IMR-90 (cell line): ENCODE data around the gene DNAJC25. TPM values are rescaled to one million over a fixed set of nuclear protein-coding genes. Genes with fewer than 3 reads are reported as not detected.

Source experiments
- ATAC-seq: fragments of 200-7000 bp; cut with Tn5 transposase; 2 replicates; pipeline ENCODE4 v1.9.1; 2020; ENCODE audit warnings: low read depth, mild to moderate bottlenecking, moderate library complexity
- BruUV-seq: library from RNA; stranded (reverse); fragments of 400-500 nt; replicated peaks from 2 replicates; lab custom pipeline; 2021; lab: Mats Ljungman, UMichigan
- CTCF ChIA-PET: fragments of 300-600 bp; formaldehyde crosslinking; extraction: SDS; loops from one replicate; lab custom pipeline; 2021; ENCODE audit warnings: antibody characterized with exemption; lab: Yijun Ruan, JAX
- POLR2A ChIA-PET: fragments of 300-600 bp; sonication (Branson Sonifier 250); formaldehyde crosslinking; loops from one replicate; lab custom pipeline; 2022; ENCODE audit warnings: antibody characterized with exemption; ENCODE audit not compliant: unreplicated experiment; lab: Charles Lee
- DNase-seq: peaks from one replicate; pipeline ENCODE4 v3.0.0; 2013
- H2AFZ ChIP-seq: replicated peaks from 2 replicates; pipeline ENCODE3; 2013; ENCODE audit warnings: low read length, mild to moderate bottlenecking; ENCODE audit not compliant: poor library complexity
- H2AK5ac ChIP-seq: 2 replicates; pipeline ENCODE4 v1.6.1; 2013; ENCODE audit warnings: low read depth, low read length, inconsistent platforms
- H2AK9ac ChIP-seq: replicated peaks from 2 replicates; pipeline ENCODE3; 2013; ENCODE audit warnings: mild to moderate bottlenecking, low read depth, low read length, moderate library complexity; ENCODE audit not compliant: poor library complexity
- H2BK120ac ChIP-seq: 2 replicates; pipeline ENCODE4 v1.6.1; 2013; ENCODE audit warnings: low read depth, low read length, inconsistent platforms
- H2BK15ac ChIP-seq: 3 replicates; pipeline ENCODE4 v1.6.1; 2013; ENCODE audit warnings: low read depth, low read length, inconsistent platforms
- H2BK20ac ChIP-seq: 2 replicates; pipeline ENCODE4 v1.6.1; 2013; ENCODE audit warnings: low read depth, mild to moderate bottlenecking, inconsistent platforms, low read length, moderate library complexity
- H2BK5ac ChIP-seq: 2 replicates; pipeline ENCODE4 v1.6.1; 2013; ENCODE audit warnings: mild to moderate bottlenecking, low read depth, low read length, inconsistent platforms; ENCODE audit not compliant: poor library complexity, severe bottlenecking
- H3K14ac ChIP-seq: replicated peaks from 2 replicates; pipeline ENCODE4 v1.6.1; 2013; ENCODE audit warnings: low read depth, low read length, inconsistent platforms
- H3K18ac ChIP-seq: 2 replicates; pipeline ENCODE4 v1.6.1; 2013; ENCODE audit warnings: low read depth, low read length, control low read depth
- H3K23ac ChIP-seq: 2 replicates; pipeline ENCODE4 v1.6.1; 2013; ENCODE audit warnings: low read depth, low read length, inconsistent platforms
- H3K27ac ChIP-seq: 2 replicates; pipeline ENCODE4 v1.5.1; 2013; ENCODE audit warnings: mild to moderate bottlenecking, control low read depth, low read length; ENCODE audit not compliant: insufficient read depth
- H3K27me3 ChIP-seq: 2 replicates; pipeline ENCODE4 v1.6.1; 2013; ENCODE audit warnings: low read length; ENCODE audit not compliant: control insufficient read depth, insufficient read depth
- H3K36me3 ChIP-seq: 2 replicates; pipeline ENCODE4 v1.6.1; 2013; ENCODE audit warnings: low read length, mixed read lengths; ENCODE audit not compliant: control insufficient read depth, insufficient read depth
- H3K4ac ChIP-seq: 2 replicates; pipeline ENCODE4 v1.6.1; 2013; ENCODE audit warnings: low read depth, low read length, inconsistent platforms
- H3K4me1 ChIP-seq: 2 replicates; pipeline ENCODE4 v1.6.1; 2013; ENCODE audit warnings: low read length, mixed read lengths; ENCODE audit not compliant: control insufficient read depth, insufficient read depth
- H3K4me2 ChIP-seq: 2 replicates; pipeline ENCODE4 v1.6.1; 2013; ENCODE audit warnings: low read depth, mild to moderate bottlenecking, control low read depth, low read length, moderate library complexity
- H3K4me3 ChIP-seq: 2 replicates; pipeline ENCODE4 v1.5.1; 2013; ENCODE audit warnings: low read depth, mild to moderate bottlenecking, control low read depth, low read length, moderate library complexity; ENCODE audit not compliant: insufficient read depth
- H3K56ac ChIP-seq: 2 replicates; pipeline ENCODE4 v1.6.1; 2013; ENCODE audit warnings: low read length, inconsistent platforms; ENCODE audit not compliant: insufficient read depth; ENCODE audit errors: extremely low read depth
- H3K79me1 ChIP-seq, 2 experiments: 2 replicates each; pipeline ENCODE4 v1.6.1; 2013; ENCODE audit warnings: low read length in 2 of 2, inconsistent platforms in 1 of 2, low read depth in 1 of 2
- H3K9ac ChIP-seq: 2 replicates; pipeline ENCODE4 v1.6.1; 2013; ENCODE audit warnings: low read depth, low read length, control low read depth
- H3K9me1 ChIP-seq: 2 replicates; pipeline ENCODE4 v1.6.1; 2013; ENCODE audit warnings: low read length, inconsistent platforms; ENCODE audit not compliant: insufficient read depth
- H3K9me3 ChIP-seq: 2 replicates; pipeline ENCODE4 v1.6.1; 2013; ENCODE audit warnings: low read length; ENCODE audit not compliant: control insufficient read depth, insufficient read depth
- H4K20me1 ChIP-seq: 2 replicates; pipeline ENCODE4 v1.6.1; 2013; ENCODE audit warnings: low read length, inconsistent platforms; ENCODE audit not compliant: insufficient read depth
- H4K5ac ChIP-seq: 2 replicates; pipeline ENCODE4 v1.6.1; 2013; ENCODE audit warnings: mild to moderate bottlenecking, low read depth, low read length, control low read depth
- H4K8ac ChIP-seq, 2 experiments: 2 replicates each; pipeline ENCODE4 v1.6.1; 2013; ENCODE audit warnings: low read depth in 2 of 2, low read length in 2 of 2, control low read depth in 1 of 2, inconsistent platforms in 1 of 2
- H4K91ac ChIP-seq: 2 replicates; pipeline ENCODE4 v1.6.1; 2013; ENCODE audit warnings: low read depth, low read length, inconsistent platforms; ENCODE audit not compliant: insufficient read depth
- BHLHE40 ChIP-seq: fragments of 150-350 bp; IDR thresholded peaks from 2 replicates; pipeline ENCODE4 v1.6.1; 2016; ENCODE audit warnings: mild to moderate bottlenecking, low read depth, low read length
- CEBPB ChIP-seq: IDR thresholded peaks from 2 replicates; pipeline ENCODE4 v1.6.1; 2012; ENCODE audit warnings: low read depth, low read length, improper control_type of control experiment
- CHD1 ChIP-seq: IDR thresholded peaks from 2 replicates; pipeline ENCODE4 v1.6.1; 2012; ENCODE audit warnings: low read depth, low read length, improper control_type of control experiment
- CTCF ChIP-seq: conservative IDR thresholded peaks from 2 replicates; pipeline ENCODE4 v1.5.1; 2012; ENCODE audit warnings: mild to moderate bottlenecking, low read depth, low read length, improper control_type of control experiment
- ELK1 ChIP-seq: fragments of 150-350 bp; IDR thresholded peaks from 2 replicates; pipeline ENCODE4 v1.6.1; 2016; ENCODE audit warnings: low read depth, mild to moderate bottlenecking, low read length, moderate library complexity, borderline replicate concordance
- FOS ChIP-seq: fragments of 150-350 bp; IDR thresholded peaks from 2 replicates; pipeline ENCODE4 v1.6.1; 2016; ENCODE audit warnings: low read depth, low read length
- MAFK ChIP-seq: IDR thresholded peaks from 2 replicates; pipeline ENCODE4 v1.6.1; 2012; ENCODE audit warnings: low read depth, low read length, improper control_type of control experiment
- NFE2L2 ChIP-seq: fragments of 150-350 bp; IDR thresholded peaks from 2 replicates; pipeline ENCODE4 v1.6.1; 2016; ENCODE audit warnings: low read depth, mild to moderate bottlenecking, low read length
- POLR2A ChIP-seq: IDR thresholded peaks from 2 replicates; pipeline ENCODE4 v1.6.1; 2012; ENCODE audit warnings: mild to moderate bottlenecking, low read depth, low read length
- RAD21 ChIP-seq: IDR thresholded peaks from 2 replicates; pipeline ENCODE4 v1.6.1; 2012; ENCODE audit warnings: low read length, improper control_type of control experiment
- RCOR1 ChIP-seq: IDR thresholded peaks from 2 replicates; pipeline ENCODE4 v1.6.1; 2012; ENCODE audit warnings: mild to moderate bottlenecking, low read length, improper control_type of control experiment; ENCODE audit not compliant: insufficient replicate concordance
- RFX5 ChIP-seq: IDR thresholded peaks from 2 replicates; pipeline ENCODE4 v1.8.0; 2012; ENCODE audit warnings: low read depth, mild to moderate bottlenecking, low read length, moderate library complexity
- SMC3 ChIP-seq: fragments of 150-350 bp; IDR thresholded peaks from 2 replicates; pipeline ENCODE4 v1.6.1; 2016; ENCODE audit warnings: low read depth, mild to moderate bottlenecking, antibody characterized with exemption, low read length, moderate library complexity
- USF2 ChIP-seq: fragments of 150-350 bp; IDR thresholded peaks from 2 replicates; pipeline ENCODE4 v1.6.1; 2017; ENCODE audit warnings: mild to moderate bottlenecking, antibody characterized with exemption, low read length, low read depth
- WGBS, 2 experiments: methylation state at CpG; one replicate each; pipeline versions ENCODE4 v1.1.5 to v1.1.7; 2013; ENCODE audit warnings: missing lambda C conversion rate in 2 of 2; ENCODE audit not compliant: insufficient read length in 1 of 2; ENCODE audit errors: extremely low coverage in 2 of 2; 5-methylcytosine and 5-hydroxymethylcytosine counted together
- dilution Hi-C: fragments of 300-500 bp; cut with HindIII; formaldehyde crosslinking; loops from one replicate; pipeline ENCODE4 v1.14.3; 2018; ENCODE audit warnings: low sequenced_read_pairs; ENCODE audit not compliant: unreplicated experiment
- in situ Hi-C: fragments of 300-500 bp; cut with MboI; formaldehyde crosslinking; loops from 3 replicates; pipeline ENCODE4 v1.14.3; 2019; ENCODE audit warnings: low sequenced_read_pairs, inconsistent platforms, mixed read lengths
- intact Hi-C: fragments of 100-400 bp; cut with micrococcal nuclease; formaldehyde crosslinking; loops from 2 replicates; pipeline ENCODE4 v1.10.0; 2022
- polyA plus RNA-seq, 3 experiments: library from polyadenylated mRNA; depleted of rRNA; stranded (reverse); fragments of >200 nt; gene quantifications; 2 replicates each; pipeline ENCODE4 v1.2.3, GENCODE V29; 2012; ENCODE audit warnings: low replicate concordance in 1 of 3
- total RNA-seq: library from RNA; depleted of rRNA; stranded (reverse); fragments of >200 nt; gene quantifications from 2 replicates; pipeline ENCODE4 v1.2.3, GENCODE V29; 2012

The DNAJC25 gene
- total and polyA plus RNA-seq, 2 of the 4 experiments (the other 2 are of a cell fraction) = 3.2 to 6.6 TPM

GRCh38 chr9:111630182-111630963 lies 761 bp upstream of the DNAJC25 start:
- Histone ChIP-seq H2AFZ (peak overlapping the region; percentile 98), H3K27ac (peak overlapping the region; percentile 52), H4K91ac (peak overlapping the region; percentile 61; the same call in 1 of the 2 replicates), H3K36me3 (no peaks in the 10 kb centered on the region), H3K14ac (peak overlapping the region; percentile 73; the same call in 1 of the 2 replicates), H2BK120ac (peak overlapping the region; percentile 57), H2BK5ac (peak overlapping the region; percentile 35), H4K8ac (peak overlapping the region; percentile 64 to 96), H3K23ac (peak overlapping the region; percentile 89), H2AK9ac (no peak overlapping the region), H2AK5ac (no peak overlapping the region), H2BK20ac (no peak overlapping the region), H4K5ac (peak overlapping the region; percentile 81), H3K4me3 (peak overlapping the region; percentile 70), H4K20me1 (peaks cover 29% of the 10 kb centered on the region; the same call in 1 of the 2 replicates), H3K56ac (peak overlapping the region; percentile 37; the same call in 1 of the 2 replicates), H3K79me1 (peaks cover 6 to 45% of the 10 kb centered on the region in 2 experiments), H3K4ac (peak overlapping the region; percentile 76; the same call in 1 of the 2 replicates), H3K4me1 (peaks cover 1% of the 10 kb centered on the region; the same call in 1 of the 2 replicates), H3K4me2 (peak overlapping the region; percentile 81), H2BK15ac (no peak overlapping the region; the same call in 2 of the 3 replicates), H3K9me1 (0 out of 2 replicates have a peak, but pooled peaks cover 9% of the 10 kb centered on the region), H3K27me3 (no peaks in the 10 kb centered on the region), H3K9me3 (no peaks in the 10 kb centered on the region), H3K9ac (peak overlapping the region; percentile 49), H3K18ac (no peak overlapping the region)
- no peak for DNase-seq
- dilution Hi-C loops (no loop called here), in situ Hi-C loops (no loop called here), intact Hi-C loops (loop anchor here (10.0 kb wide), 1 partner anchor 444 kb away; no protein-coding TSS in a partner anchor)
- peak; percentile 40 for ATAC-seq
- ChIA-PET CTCF (interaction anchor here (0.6 kb wide), 1 partner anchor 16 kb away, joined by 3 read pairs; no protein-coding TSS in a partner anchor), POLR2A (interaction anchor here (0.7 kb wide), 1 partner anchor 694 kb away, joined by 3 read pairs; no protein-coding TSS in a partner anchor)
- BruUV-seq = no TSS peak
- 2% methylated on average over 5 of the region's 17 CpGs; no CpG with 5 or more reads in 1 of the 2 experiments for WGBS, 2 experiments
- TF ChIP-seq FOS = no peak
- TF ChIP-seq MAFK = no peak
- no peak for TF ChIP-seq CTCF
- TF ChIP-seq RAD21 = no peak
- TF ChIP-seq SMC3 = no peak
- no peak for TF ChIP-seq CHD1
- TF ChIP-seq ELK1 = no peak
- no peak for TF ChIP-seq CEBPB
- no peak for TF ChIP-seq POLR2A
- TF ChIP-seq NFE2L2 = no peak
- TF ChIP-seq RFX5 = no peak
- no peak for TF ChIP-seq BHLHE40
- TF ChIP-seq USF2 = no peak
- TF ChIP-seq RCOR1 = no peak
